RWPE2 (cell line): Measurements from ENCODE around the gene GRID2.

ENCODE experiments used
- ATAC-seq: fragments of 200-7000 bp; cut with Tn5 transposase; 3 replicates; pipeline ENCODE4 v1.9.1; 2021; ENCODE audit warnings: low read depth
- DNase-seq: peaks from one replicate; pipeline ENCODE4 v3.0.0-alpha.2; 2020; ENCODE audit warnings: low spot score
- H3K27ac ChIP-seq: fragments of 450-650 bp; 2 replicates; pipeline ENCODE4 v1.5.1; 2017; ENCODE audit warnings: mild to moderate bottlenecking; ENCODE audit not compliant: poor library complexity, severe bottlenecking
- H3K27me3 ChIP-seq: fragments of 250-450 bp; sonication (Bioruptor Pico); 2 replicates; pipeline ENCODE4 v1.5.1; 2021; ENCODE audit warnings: mild to moderate bottlenecking, moderate library complexity; ENCODE audit not compliant: insufficient read depth, poor library complexity, severe bottlenecking
- H3K36me3 ChIP-seq: fragments of 250-450 bp; sonication (Bioruptor Pico); 2 replicates; pipeline ENCODE4 v1.5.1; 2020; ENCODE audit warnings: low read depth, mild to moderate bottlenecking, moderate library complexity
- H3K4me1 ChIP-seq: fragments of 250-450 bp; sonication (Bioruptor Pico); 2 replicates; pipeline ENCODE4 v1.5.1; 2021; ENCODE audit warnings: mild to moderate bottlenecking, moderate library complexity; ENCODE audit not compliant: insufficient read depth, poor library complexity, severe bottlenecking
- H3K4me3 ChIP-seq: fragments of 250-450 bp; sonication (Bioruptor Pico); 2 replicates; pipeline ENCODE4 v1.5.1; 2021; ENCODE audit warnings: mild to moderate bottlenecking, moderate library complexity; ENCODE audit not compliant: severe bottlenecking
- H3K9me3 ChIP-seq: fragments of 250-450 bp; sonication (Bioruptor Pico); 2 replicates; pipeline ENCODE4 v1.5.1; 2021; ENCODE audit warnings: mild to moderate bottlenecking, moderate library complexity; ENCODE audit not compliant: severe bottlenecking
- TF ChIP-seq, protein P1 (sequence below): fragments of 450-650 bp; IDR thresholded peaks from one replicate; pipeline ENCODE4 v1.5.1; 2017; ENCODE audit warnings: mild to moderate bottlenecking, moderate library complexity; ENCODE audit not compliant: poor library complexity, severe bottlenecking

Gene GRID2

DNA sequence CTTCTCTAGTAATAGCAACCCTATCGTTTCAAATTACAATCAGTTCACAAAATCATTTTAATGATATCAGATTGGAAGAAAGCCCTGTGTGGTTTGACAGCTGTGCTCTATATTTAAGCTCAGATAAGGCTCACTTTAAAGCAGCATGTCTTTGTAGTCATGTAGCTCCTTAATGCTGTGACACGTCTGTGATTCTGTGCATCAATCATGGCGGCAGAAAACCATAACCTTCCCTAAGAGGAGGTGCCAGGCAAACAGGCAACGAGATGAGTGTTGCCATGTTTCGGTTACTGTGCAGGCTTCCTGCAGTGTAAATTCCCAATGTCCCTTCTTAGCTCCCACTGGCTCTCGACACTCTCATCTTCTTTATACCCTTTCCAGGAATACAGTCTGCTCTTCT, 212.7 kb downstream of the GRID2 start:
- H3K4me1 ChIP-seq, result no peaks in the 10 kb centered on the region
- ATAC-seq (no peak), DNase-seq (no peak)
- no peak overlapping the region for H3K4me3 ChIP-seq
- TF ChIP-seq, protein P1, sequence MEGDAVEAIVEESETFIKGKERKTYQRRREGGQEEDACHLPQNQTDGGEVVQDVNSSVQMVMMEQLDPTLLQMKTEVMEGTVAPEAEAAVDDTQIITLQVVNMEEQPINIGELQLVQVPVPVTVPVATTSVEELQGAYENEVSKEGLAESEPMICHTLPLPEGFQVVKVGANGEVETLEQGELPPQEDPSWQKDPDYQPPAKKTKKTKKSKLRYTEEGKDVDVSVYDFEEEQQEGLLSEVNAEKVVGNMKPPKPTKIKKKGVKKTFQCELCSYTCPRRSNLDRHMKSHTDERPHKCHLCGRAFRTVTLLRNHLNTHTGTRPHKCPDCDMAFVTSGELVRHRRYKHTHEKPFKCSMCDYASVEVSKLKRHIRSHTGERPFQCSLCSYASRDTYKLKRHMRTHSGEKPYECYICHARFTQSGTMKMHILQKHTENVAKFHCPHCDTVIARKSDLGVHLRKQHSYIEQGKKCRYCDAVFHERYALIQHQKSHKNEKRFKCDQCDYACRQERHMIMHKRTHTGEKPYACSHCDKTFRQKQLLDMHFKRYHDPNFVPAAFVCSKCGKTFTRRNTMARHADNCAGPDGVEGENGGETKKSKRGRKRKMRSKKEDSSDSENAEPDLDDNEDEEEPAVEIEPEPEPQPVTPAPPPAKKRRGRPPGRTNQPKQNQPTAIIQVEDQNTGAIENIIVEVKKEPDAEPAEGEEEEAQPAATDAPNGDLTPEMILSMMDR, result no peak
- H3K27me3 ChIP-seq, result no peaks in the 10 kb centered on the region
- no peaks in the 10 kb centered on the region for H3K9me3 ChIP-seq
- no peaks in the 10 kb centered on the region for H3K36me3 ChIP-seq
- H3K27ac ChIP-seq, result no peak overlapping the region

DNA sequence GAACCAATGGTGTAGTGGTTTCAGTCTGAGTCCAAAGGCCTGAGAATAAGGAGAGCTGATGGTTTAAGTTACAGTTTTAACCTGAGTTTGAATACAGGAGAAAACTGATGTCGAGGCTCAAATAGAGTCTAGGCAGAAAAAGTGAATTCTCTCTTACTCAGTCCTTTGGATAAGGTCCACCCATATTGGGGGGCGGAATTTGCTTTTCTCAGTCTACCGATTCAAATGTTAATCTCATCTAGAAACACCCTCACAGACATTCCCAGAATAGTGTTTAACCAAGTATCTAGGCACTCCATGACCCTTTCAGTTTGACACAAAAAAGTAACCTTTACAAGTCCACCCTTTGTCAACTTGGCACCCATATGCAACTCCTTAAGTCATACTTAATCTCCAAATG, 216.0 kb downstream of the GRID2 start:
- H3K4me1 ChIP-seq, result no peaks in the 10 kb centered on the region

DNA sequence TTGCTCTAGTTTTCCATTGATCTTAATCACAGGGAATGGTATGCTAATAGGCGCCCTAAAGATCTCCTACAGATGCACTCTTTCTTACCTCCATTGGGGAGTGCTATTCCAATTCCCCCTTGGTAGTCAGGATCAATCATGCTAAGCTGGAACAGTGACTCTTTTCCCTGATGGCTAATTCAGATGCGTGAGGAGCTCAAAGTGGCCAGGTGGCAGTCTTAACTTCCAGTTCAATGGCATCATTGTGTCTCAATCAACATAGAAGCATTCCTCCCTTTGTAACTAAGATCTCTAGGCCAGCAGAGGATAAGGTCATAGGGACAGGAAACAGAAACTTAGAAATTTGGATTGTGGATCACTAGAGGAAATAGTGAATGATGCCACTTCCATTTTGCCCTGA, 216.8 kb downstream of the GRID2 start:
- TF ChIP-seq, protein P1, result no peak
- H3K36me3 ChIP-seq, result no peaks in the 10 kb centered on the region
- DNase-seq (no peak), ATAC-seq (no peak)
- H3K27ac ChIP-seq, result no peak overlapping the region
- H3K9me3 ChIP-seq, result no peaks in the 10 kb centered on the region
- no peaks in the 10 kb centered on the region for H3K4me1 ChIP-seq
- no peaks in the 10 kb centered on the region for H3K27me3 ChIP-seq
- H3K4me3 ChIP-seq, result no peak overlapping the region

More for the DNA sequence above, 216.0 kb downstream of the GRID2 start:
- DNase-seq, result no peak
- TF ChIP-seq, protein P1, result no peak
- Histone ChIP-seq H3K27me3 (no peaks in the 10 kb centered on the region), H3K36me3 (no peaks in the 10 kb centered on the region), H3K9me3 (no peaks in the 10 kb centered on the region), H3K27ac (no peak overlapping the region), H3K4me3 (no peak overlapping the region)
- no peak for ATAC-seq

DNA sequence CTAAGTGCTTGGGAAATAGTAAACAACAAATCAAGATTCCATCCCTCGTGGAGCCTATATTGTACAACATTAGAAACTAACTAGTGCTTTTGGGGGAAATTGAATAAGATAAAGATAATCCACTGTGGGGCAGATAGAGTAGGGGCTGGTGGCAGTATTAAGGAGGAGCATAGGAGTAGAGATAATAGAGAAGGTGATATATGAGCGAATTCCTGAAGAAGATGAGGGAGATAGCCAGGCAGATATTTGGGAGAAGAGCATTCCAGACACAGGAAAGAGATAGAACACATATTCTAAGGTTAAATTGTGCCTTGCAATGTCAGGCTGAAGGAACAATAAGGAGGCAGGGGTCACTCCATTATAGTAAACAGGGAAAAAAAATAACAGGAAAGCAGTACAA, 218.2 kb downstream of the GRID2 start:
- no peaks in the 10 kb centered on the region for H3K36me3 ChIP-seq
- no peak overlapping the region for H3K4me3 ChIP-seq
- TF ChIP-seq, protein P1, result no peak
- ATAC-seq (no peak), DNase-seq (no peak)
- no peaks in the 10 kb centered on the region for H3K9me3 ChIP-seq
- no peaks in the 10 kb centered on the region for H3K27me3 ChIP-seq
- H3K4me1 ChIP-seq, result no peaks in the 10 kb centered on the region
- H3K27ac ChIP-seq, result no peak overlapping the region

DNA sequence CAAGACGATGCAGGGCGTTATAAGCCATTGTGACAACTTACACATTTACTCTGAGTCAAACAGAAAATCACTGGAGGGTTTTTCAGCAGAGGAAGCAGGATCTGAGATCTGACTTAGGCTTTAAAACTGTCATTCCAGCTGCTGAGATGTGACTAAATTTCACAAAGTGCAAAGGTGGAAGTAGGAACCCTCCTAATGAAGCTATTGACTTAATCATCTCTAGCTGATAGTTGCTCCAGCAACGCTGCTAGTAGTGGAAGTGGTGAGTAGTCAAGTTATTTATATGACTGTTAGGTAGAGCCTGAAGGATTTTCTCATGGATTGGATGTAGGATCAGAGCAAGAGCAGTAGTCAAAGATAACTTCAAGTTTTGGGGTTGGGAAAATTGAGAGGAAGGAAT, 218.6 kb downstream of the GRID2 start:
- no peaks in the 10 kb centered on the region for H3K4me1 ChIP-seq

More for the DNA sequence above, 218.6 kb downstream of the GRID2 start:
- no peaks in the 10 kb centered on the region for H3K36me3 ChIP-seq
- no peak for ATAC-seq
- TF ChIP-seq, protein P1, result no peak
- H3K27me3 ChIP-seq, result no peaks in the 10 kb centered on the region
- H3K9me3 ChIP-seq, result no peaks in the 10 kb centered on the region
- no peak for DNase-seq
- H3K27ac ChIP-seq, result no peak overlapping the region
- no peak overlapping the region for H3K4me3 ChIP-seq
